ENCODE data around the gene RHBDL2.

DNA sequence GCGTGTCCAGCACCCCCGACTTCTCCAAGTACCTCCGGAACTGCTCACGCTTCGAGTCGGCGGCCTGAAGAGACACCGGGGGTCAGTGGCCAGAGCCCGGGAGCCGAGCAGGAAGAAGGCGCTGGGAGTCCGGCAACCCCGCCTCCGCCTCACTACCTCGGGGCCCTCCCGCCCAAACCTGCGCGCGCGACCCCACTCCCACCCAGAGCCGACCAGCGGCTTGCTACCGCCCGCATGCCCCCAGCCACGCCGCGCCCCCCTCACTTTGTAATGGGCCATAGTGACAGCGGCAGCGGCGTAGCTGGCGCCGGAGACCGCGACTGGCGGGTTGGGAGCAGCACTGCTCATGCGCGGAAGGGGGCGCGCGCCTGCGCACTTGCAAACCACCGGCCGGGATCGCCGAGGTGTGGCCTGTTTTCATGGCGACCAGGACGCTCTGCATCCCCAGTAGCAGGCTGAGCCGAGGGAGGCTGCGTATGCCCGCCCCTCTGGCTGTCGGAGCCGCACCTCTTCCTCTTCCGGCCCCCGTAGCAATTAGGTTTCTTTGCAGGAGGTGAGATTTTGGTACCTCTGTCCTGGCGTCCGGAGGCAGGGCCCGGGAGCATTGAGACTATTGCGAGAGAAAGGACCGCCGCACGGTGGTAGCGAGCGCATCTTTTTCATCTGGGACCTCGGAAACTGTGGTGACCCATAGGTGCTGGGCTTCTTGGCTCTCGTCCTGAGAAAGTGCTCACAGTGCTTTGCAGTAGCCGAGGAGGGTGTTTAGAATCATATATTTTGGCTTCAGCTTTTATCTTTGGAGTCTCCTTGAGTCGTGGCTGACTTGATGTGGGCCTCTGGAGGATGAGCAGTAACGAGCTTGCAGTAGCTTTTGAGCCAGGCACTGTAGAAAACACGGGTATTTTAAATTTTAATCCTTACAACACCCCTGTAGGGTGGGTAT lies 68.3 kb downstream of the RHBDL2 start, which contains the start of gene MYCBP:
- TF ChIP-seq CTCF (IDR thresholded peaks at IDR 0.05 in 4 of 5, conservative IDR thresholded peaks at IDR 0.05 in 1 of 5), result peak in 2 of 5 experiments; percentile 22 to 24
- peak; percentile 25 to 37 for TF ChIP-seq POLR2A (IDR thresholded peaks at IDR 0.05)

All from gastrocnemius medialis (tissue), 4 donors.